SK-N-SH (cell line): Measurements from ENCODE around the gene FAM124A. TPM values are rescaled to one million over a fixed set of nuclear protein-coding genes. Genes with fewer than 3 reads are reported as not detected.

ENCODE experiments used
- CTCF ChIA-PET: fragments of 300-600, 350-600 bp; formaldehyde crosslinking; extraction: SDS; loops from one replicate; lab custom pipeline; 2021; lab: Yijun Ruan, JAX
- POLR2A ChIA-PET: fragments of 350-600 bp; sonication (Branson Sonifier 250); formaldehyde crosslinking; extraction: SDS; loops from one replicate; lab custom pipeline; 2020; ENCODE audit warnings: antibody characterized with exemption, inconsistent platforms; lab: Yijun Ruan, JAX
- DNase-seq: peaks from one replicate; pipeline ENCODE4 v3.0.0; 2012
- H2AFZ ChIP-seq: fragments of 200-600 bp; sonication (generic); 2 replicates; pipeline ENCODE4 v1.8.1; 2016; ENCODE audit warnings: antibody characterized with exemption, mild to moderate bottlenecking, low read depth
- H3F3A ChIP-seq: fragments of 200-600 bp; sonication (generic); replicated peaks from 2 replicates; pipeline ENCODE3; 2016; ENCODE audit warnings: antibody characterized with exemption, mild to moderate bottlenecking; ENCODE audit not compliant: insufficient read depth
- H3K27ac ChIP-seq, 2 experiments: fragments of 200-500 bp in 1 of 2; fragments of 200-600 bp in 1 of 2; sonication (Bioruptor generic) in 1 of 2; sonication (generic), shearing (Covaris generic) in 1 of 2; 2 replicates each; pipeline versions ENCODE4 v1.5.1 to v1.6.1; 2014 to 2016; ENCODE audit warnings: low read depth in 2 of 2, inconsistent platforms in 1 of 2, low read length in 1 of 2, mild to moderate bottlenecking in 1 of 2, mixed read lengths in 1 of 2
- H3K27me3 ChIP-seq: fragments of 200-600 bp; sonication (generic), shearing (Covaris generic); 2 replicates; pipeline ENCODE4 v1.6.1; 2016; ENCODE audit warnings: mixed run types; ENCODE audit not compliant: insufficient read depth
- H3K36me3 ChIP-seq, 2 experiments: fragments of 200-500 bp in 1 of 2; fragments of 200-600 bp in 1 of 2; sonication (Bioruptor generic) in 1 of 2; sonication (generic) in 1 of 2; replicated peaks in 1 of 2; 2 replicates each; pipeline versions ENCODE3 to v1.5.1; 2014 to 2016; ENCODE audit warnings: low read length in 1 of 2, mild to moderate bottlenecking in 1 of 2; ENCODE audit not compliant: insufficient read depth in 2 of 2, control insufficient read depth in 1 of 2
- H3K4me1 ChIP-seq, 2 experiments: fragments of 200-500 bp in 1 of 2; fragments of 200-600 bp in 1 of 2; sonication (Bioruptor generic) in 1 of 2; sonication (generic), shearing (Covaris generic) in 1 of 2; 2 replicates each; pipeline versions ENCODE4 v1.5.1 to v1.6.1; 2014 to 2016; ENCODE audit warnings: low read depth in 1 of 2, low read length in 1 of 2, mixed run types in 1 of 2; ENCODE audit not compliant: insufficient read depth in 2 of 2, control insufficient read depth in 1 of 2
- H3K4me2 ChIP-seq: fragments of 200-600 bp; sonication (generic), shearing (Covaris generic); 2 replicates; pipeline ENCODE4 v1.6.1; 2017; ENCODE audit warnings: mixed run types
- H3K4me3 ChIP-seq, 2 experiments: fragments of 200-500 bp in 1 of 2; fragments of 200-600 bp in 1 of 2; sonication (Bioruptor generic) in 1 of 2; sonication (generic), shearing (Covaris generic) in 1 of 2; 2 replicates each; pipeline versions ENCODE4 v1.5.1 to v1.8.1; 2014 to 2016; ENCODE audit warnings: low read depth in 2 of 2, inconsistent platforms in 1 of 2, low read length in 1 of 2, mild to moderate bottlenecking in 1 of 2, mixed read lengths in 1 of 2, moderate library complexity in 1 of 2
- H3K79me2 ChIP-seq: fragments of 200-600 bp; sonication (generic); 2 replicates; pipeline ENCODE4 v1.8.1; 2017; ENCODE audit warnings: mild to moderate bottlenecking; ENCODE audit not compliant: insufficient read depth
- H3K9ac ChIP-seq: fragments of 200-600 bp; sonication (generic); 2 replicates; pipeline ENCODE4 v1.6.1; 2017; ENCODE audit warnings: mixed run types
- H3K9me2 ChIP-seq: fragments of 200-600 bp; sonication (generic); 2 replicates; pipeline ENCODE4 v1.6.1; 2017; ENCODE audit warnings: mixed run types
- H3K9me3 ChIP-seq: fragments of 200-600 bp; sonication (generic); 2 replicates; pipeline ENCODE4 v1.6.1; 2017; ENCODE audit warnings: mixed run types, mild to moderate bottlenecking, moderate library complexity
- H4K20me1 ChIP-seq: fragments of 200-600 bp; sonication (generic); 2 replicates; pipeline ENCODE4 v1.6.1; 2017; ENCODE audit warnings: mild to moderate bottlenecking, mixed run types; ENCODE audit not compliant: insufficient read depth
- CHD2 ChIP-seq: fragments of 150-350 bp; IDR thresholded peaks from 2 replicates; pipeline ENCODE4 v1.6.1; 2018; ENCODE audit warnings: low read length; ENCODE audit not compliant: partially characterized antibody
- FOXJ3 ChIP-seq: sonication (generic); formaldehyde crosslinking; IDR thresholded peaks from 2 replicates; pipeline ENCODE4 v1.5.1; 2020; ENCODE audit warnings: mild to moderate bottlenecking, missing genetic modification reagents
- GATA2 ChIP-seq: sonication (generic); formaldehyde crosslinking; IDR thresholded peaks from 2 replicates; pipeline ENCODE4 v1.5.0; 2020; ENCODE audit warnings: mild to moderate bottlenecking, missing genetic modification reagents
- JUND ChIP-seq: IDR thresholded peaks from 2 replicates; pipeline ENCODE4 v1.4.0; 2012
- MXI1 ChIP-seq: IDR thresholded peaks from 2 replicates; pipeline ENCODE4 v1.6.1; 2012; ENCODE audit warnings: mild to moderate bottlenecking, low read depth, low read length, improper control_type of control experiment
- REST ChIP-seq: IDR thresholded peaks from 2 replicates; pipeline ENCODE4 v1.6.1; 2012; ENCODE audit warnings: mild to moderate bottlenecking, low read depth, low read length, moderate library complexity
- RFX5 ChIP-seq: IDR thresholded peaks from 2 replicates; pipeline ENCODE4 v1.6.1; 2012; ENCODE audit warnings: mild to moderate bottlenecking, improper control_type of control experiment, low read length
- SIN3A ChIP-seq: IDR thresholded peaks from 2 replicates; pipeline ENCODE4 v1.6.1; 2012; ENCODE audit warnings: low read depth, mild to moderate bottlenecking, low read length, moderate library complexity, borderline replicate concordance
- USF2 ChIP-seq: fragments of 150-350 bp; IDR thresholded peaks from 2 replicates; pipeline ENCODE4 v1.6.1; 2017; ENCODE audit warnings: antibody characterized with exemption, low read length, low read depth, borderline replicate concordance
- WGBS: methylation state at CpG from one replicate; pipeline ENCODE4 v1.1.6; 2017; ENCODE audit warnings: low lambda C conversion rate; 5-methylcytosine and 5-hydroxymethylcytosine counted together
- polyA plus RNA-seq, 3 experiments: library from polyadenylated mRNA; depleted of rRNA; stranded (reverse); fragments of >200 nt; gene quantifications; 2 replicates each; pipeline ENCODE4 v1.2.3, GENCODE V29; 2012

The FAM124A gene
- polyA plus RNA-seq, 1 of the 3 experiments (the other 2 are of a cell fraction): 1.5 TPM

- TF ChIP-seq JUND: no peak
- TF ChIP-seq FOXJ3 (CRISPR knock-in tag): no peak
- no peak for TF ChIP-seq SIN3A
- TF ChIP-seq RFX5: no peak
Observed at GRCh38 chr13:51243227-51243626, 21.0 kb downstream of the FAM124A start (continued).

GRCh38 chr13:51243832-51244231, 21.6 kb downstream of the FAM124A start:
- no peak overlapping the region for H3K9ac ChIP-seq
- H3F3A ChIP-seq: peaks cover 4% of the 10 kb centered on the region
- 100% methylated on average over 8 of the region's 8 CpGs for WGBS
- no peak for DNase-seq
- H4K20me1 ChIP-seq: no peaks in the 10 kb centered on the region
- ChIA-PET POLR2A (no interaction called here), CTCF (interaction anchor here (1.8 to 6.2 kb wide), 2 partner anchors 19 to 43 kb away, joined by 7 to 31 read pairs; no protein-coding TSS in a partner anchor)
- no peaks in the 10 kb centered on the region for H3K36me3 ChIP-seq
- peaks cover 0 to 37% of the 10 kb centered on the region in 2 experiments; a peak in 2 of 4 replicates for H3K4me1 ChIP-seq
- H2AFZ ChIP-seq: no peak overlapping the region
- H3K27ac ChIP-seq: no peak overlapping the region
- H3K4me3 ChIP-seq: no peak overlapping the region
- no peak overlapping the region for H3K4me2 ChIP-seq
- H3K79me2 ChIP-seq: no peaks in the 10 kb centered on the region
- no peaks in the 10 kb centered on the region for H3K9me3 ChIP-seq
- H3K9me2 ChIP-seq: no peaks in the 10 kb centered on the region
- no peaks in the 10 kb centered on the region for H3K27me3 ChIP-seq
- TF ChIP-seq REST: no peak
- TF ChIP-seq GATA2 (CRISPR knock-in tag): no peak
- TF ChIP-seq CHD2: no peak
- no peak for TF ChIP-seq MXI1
- TF ChIP-seq USF2: no peak
